ENCODE data around the gene SPRR2D. TPM values are rescaled to one million over a fixed set of nuclear protein-coding genes. Genes with fewer than 3 reads are reported as not detected.

Gene SPRR2D
- total and polyA plus RNA-seq, 10 of the 15 experiments (the other 5 are each of a cell fraction or from before 2014, with no cell fraction given): 0.44 TPM; not detected in 9

GRCh38 chr1:152993186-152993585, 47.7 kb downstream of the SPRR2D start:
- Histone ChIP-seq H3K79me2 (ENCODE audit: control insufficient read depth, insufficient read depth, low read length) (no peaks in the 10 kb centered on the region), H3K4me2 (ENCODE audit: control insufficient read depth, insufficient read depth) (no peak overlapping the region), H3K9me3 (replicated peaks; ENCODE audit: control insufficient read depth, insufficient read depth, low read length) (no peaks in the 10 kb centered on the region), H2AFZ (ENCODE audit: control insufficient read depth, low read depth, low read length) (no peak overlapping the region), H3K9ac (ENCODE audit: control insufficient read depth, insufficient read depth, low read length) (no peak overlapping the region), H4K20me1 (ENCODE audit: control insufficient read depth, insufficient read depth) (no peaks in the 10 kb centered on the region), H3K4me1 (ENCODE audit: control insufficient read depth, insufficient read depth, low read length) (no peaks in the 10 kb centered on the region), H3K4me3 (no peak overlapping the region), H3K36me3 (ENCODE audit: control insufficient read depth in 2 of 2, insufficient read depth in 2 of 2, low read length in 1 of 2) (no peaks in the 10 kb centered on the region), H3K27ac (ENCODE audit: control insufficient read depth, insufficient read depth) (no peak overlapping the region), H3K27me3 (replicated peaks in 1 of 2; ENCODE audit: control insufficient read depth in 2 of 2, insufficient read depth in 2 of 2, low read length in 1 of 2) (no peaks in the 10 kb centered on the region)
- RAD21 ChIA-PET (ENCODE audit: unreplicated experiment): no interaction called here
- no peak for DNase-seq (ENCODE audit: low read depth, low spot score)
- intact Hi-C loops (cut with micrococcal nuclease; ENCODE audit: unreplicated experiment): no loop called here
- no TSS peak for BruUV-seq (replicated peaks)
- no peak for FAIRE-seq
- ATAC-seq: no peak
- TF ChIP-seq NFIC (IDR thresholded peaks at IDR 0.05; ENCODE audit: low read depth, low read length) (no peak), SUPT20H (IDR thresholded peaks at IDR 0.05; ENCODE audit: borderline replicate concordance, control insufficient read depth, low read depth, low read length) (no peak), HCFC1 (IDR thresholded peaks at IDR 0.05; ENCODE audit: low read length) (no peak), HDAC2 (IDR thresholded peaks at IDR 0.05) (no peak), NFXL1 (IDR thresholded peaks at IDR 0.05; ENCODE audit: borderline replicate concordance) (no peak), CHD2 (IDR thresholded peaks at IDR 0.05; ENCODE audit: borderline replicate concordance, low read depth, low read length) (no peak), CEBPZ (IDR thresholded peaks at IDR 0.05; ENCODE audit: low read depth, low read length) (no peak), ZNF217 (IDR thresholded peaks at IDR 0.05) (no peak), JUND (IDR thresholded peaks at IDR 0.05; ENCODE audit: low read depth, low read length) (no peak), ASH2L (IDR thresholded peaks at IDR 0.05; ENCODE audit: borderline replicate concordance, low read depth) (no peak), TARDBP (IDR thresholded peaks at IDR 0.05; ENCODE audit: borderline replicate concordance) (no peak), RAD21 (IDR thresholded peaks at IDR 0.05; ENCODE audit: insufficient read depth, low read depth, low read length) (no peak), RELA (IDR thresholded peaks at IDR 0.05; ENCODE audit: borderline replicate concordance, partially characterized antibody) (no peak), ESRRA (IDR thresholded peaks at IDR 0.05; ENCODE audit: low read length) (no peak), KDM1A (IDR thresholded peaks at IDR 0.05; ENCODE audit: borderline replicate concordance) (no peak), TCF12 (IDR thresholded peaks at IDR 0.05; ENCODE audit: low read depth, low read length) (no peak), ELK1 (IDR thresholded peaks at IDR 0.05; ENCODE audit: low read depth, low read length) (no peak), HDAC6 (IDR thresholded peaks at IDR 0.05; ENCODE audit: unreplicated experiment) (no peak)
- 29% methylated on average over 6 of the region's 6 CpGs for WGBS (ENCODE audit: insufficient coverage, insufficient replicate concordance, low lambda C conversion rate, missing lambda C conversion rate)
- in situ Hi-C loops (cut with MboI): no loop called here
- SMC1A ChIA-PET (ENCODE audit: uncharacterized antibody, unreplicated experiment): no interaction called here
- CTCF ChIA-PET: no interaction called here
- POLR2A ChIA-PET: no interaction called here
